GM12891 (cell line): ENCODE data around the gene BRINP2.

Source experiments
- PAX5 ChIP-seq: IDR thresholded peaks from 2 replicates; pipeline ENCODE4 v1.6.1; 2011; ENCODE audit warnings: low read length, moderate library complexity, mild to moderate bottlenecking; ENCODE audit not compliant: insufficient read depth, severe bottlenecking
- POLR2A ChIP-seq: IDR thresholded peaks from 2 replicates; pipeline ENCODE4 v1.6.1; 2011; ENCODE audit warnings: low read depth, low read length, control low read depth
- POLR2AphosphoS5 ChIP-seq: IDR thresholded peaks from 2 replicates; pipeline ENCODE4 v1.6.1; 2011; ENCODE audit warnings: low read depth, low read length, control low read depth
- POU2F2 ChIP-seq: IDR thresholded peaks from 2 replicates; pipeline ENCODE4 v1.6.1; 2011; ENCODE audit warnings: low read depth, mild to moderate bottlenecking, control low read depth, low read length, moderate library complexity
- SPI1 ChIP-seq: IDR thresholded peaks from 2 replicates; pipeline ENCODE4 v1.6.1; 2011; ENCODE audit warnings: low read depth, low read length, control low read depth
- TAF1 ChIP-seq: IDR thresholded peaks from 2 replicates; pipeline ENCODE4 v1.6.1; 2011; ENCODE audit warnings: low read depth, low read length, control low read depth

GRCh38 chr1:177289532-177289931 lies 118.8 kb downstream of the BRINP2 start:
- no peak for TF ChIP-seq POLR2AphosphoS5
- no peak for TF ChIP-seq POLR2A
- no peak for TF ChIP-seq TAF1
- TF ChIP-seq SPI1, result no peak
- TF ChIP-seq PAX5, result no peak
- no peak for TF ChIP-seq POU2F2
